ENCODE data around the gene RAD51B.

Gene RAD51B

GRCh38 chr14:68546839-68547238 is 727.3 kb downstream of the RAD51B start:
- Histone ChIP-seq H3K36me3 (ENCODE audit: control insufficient read depth in 2 of 2, insufficient read depth in 1 of 2, low read length in 2 of 2) (no peaks in the 10 kb centered on the region), H3K4me1 (ENCODE audit: control insufficient read depth, insufficient read depth, low read length) (peaks cover 15% of the 10 kb centered on the region), H3K4me3 (ENCODE audit: low read depth, low read length) (no peak overlapping the region), H3K9me3 (ENCODE audit: control insufficient read depth, insufficient read depth, low read depth, low read length) (no peaks in the 10 kb centered on the region), H3K27ac (ENCODE audit: extremely low read depth, low read depth, low read length) (no peak overlapping the region)
- no peak for TF ChIP-seq ZNF354C (tag by site-specific recombination; IDR thresholded peaks at IDR 0.05; ENCODE audit: borderline replicate concordance, low read depth)
- no peak for TF ChIP-seq PATZ1 (tag by site-specific recombination; IDR thresholded peaks at IDR 0.05)
- TF ChIP-seq ZSCAN23 (tag by site-specific recombination; IDR thresholded peaks at IDR 0.05), result no peak
- no peak for TF ChIP-seq ZNF274 (IDR thresholded peaks at IDR 0.05; ENCODE audit: low read length)
- no peak for TF ChIP-seq ZNF274 (tag by site-specific recombination; IDR thresholded peaks at IDR 0.05; ENCODE audit: borderline replicate concordance)
- no peak for TF ChIP-seq ZBTB48 (tag by site-specific recombination; IDR thresholded peaks at IDR 0.05)
- TF ChIP-seq HOXD13 (CRISPR knock-in tag; IDR thresholded peaks at IDR 0.05; ENCODE audit: borderline replicate concordance), result no peak
- TF ChIP-seq ZNF677 (tag by site-specific recombination; IDR thresholded peaks at IDR 0.05), result no peak
- no peak for TF ChIP-seq ZNF341 (tag by site-specific recombination; IDR thresholded peaks at IDR 0.05; ENCODE audit: low read depth)
- no peak for TF ChIP-seq MYNN (tag by site-specific recombination; IDR thresholded peaks at IDR 0.05; ENCODE audit: borderline replicate concordance)
- TF ChIP-seq ZNF10 (tag by site-specific recombination; IDR thresholded peaks at IDR 0.05), result no peak
- no peak for TF ChIP-seq ZNF513 (tag by site-specific recombination; IDR thresholded peaks at IDR 0.05)
- TF ChIP-seq ZNF138 (tag by site-specific recombination; IDR thresholded peaks at IDR 0.05; ENCODE audit: borderline replicate concordance), result no peak
- TF ChIP-seq ZXDB (tag by site-specific recombination; IDR thresholded peaks at IDR 0.05), result no peak
- TF ChIP-seq YY1 (tag by site-specific recombination; IDR thresholded peaks at IDR 0.05), result no peak
- no peak for TF ChIP-seq ZNF362 (tag by site-specific recombination; IDR thresholded peaks at IDR 0.05)
- ChIA-PET CTCF (interaction anchor here (0.5 kb wide), 1 partner anchor 79 kb away, joined by 3 read pairs; no protein-coding TSS in a partner anchor), POLR2A (no interaction called here)

GRCh38 chr14:68547305-68548193 is 728.0 kb downstream of the RAD51B start:
- H3K27ac ChIP-seq (ENCODE audit: extremely low read depth, low read depth, low read length), result peak overlapping the region; percentile 65
- POLR2A ChIA-PET, result no interaction called here
- H3K4me1 ChIP-seq (ENCODE audit: control insufficient read depth, insufficient read depth, low read length), result peaks cover 15% of the 10 kb centered on the region
- no peaks in the 10 kb centered on the region for H3K36me3 ChIP-seq (ENCODE audit: control insufficient read depth in 2 of 2, insufficient read depth in 1 of 2, low read length in 2 of 2)
- CTCF ChIA-PET, result interaction anchor here (0.5 kb wide), 1 partner anchor 80 kb away, joined by 3 read pairs; no protein-coding TSS in a partner anchor
- H3K9me3 ChIP-seq (ENCODE audit: control insufficient read depth, insufficient read depth, low read depth, low read length), result no peaks in the 10 kb centered on the region
- no peak overlapping the region for H3K4me3 ChIP-seq (ENCODE audit: low read depth, low read length)
- no peak for TF ChIP-seq PRDM2 (tag by site-specific recombination; IDR thresholded peaks at IDR 0.05; ENCODE audit: borderline replicate concordance)
- TF ChIP-seq KLF16 (tag by site-specific recombination; IDR thresholded peaks at IDR 0.05), result no peak
- TF ChIP-seq ZNF621 (tag by site-specific recombination; IDR thresholded peaks at IDR 0.05), result no peak
- TF ChIP-seq KLF10 (tag by site-specific recombination; IDR thresholded peaks at IDR 0.05), result no peak
- TF ChIP-seq ZNF791 (tag by site-specific recombination; IDR thresholded peaks at IDR 0.05), result no peak
- no peak for TF ChIP-seq KLF9 (tag by site-specific recombination; IDR thresholded peaks at IDR 0.05; ENCODE audit: low read depth)
- TF ChIP-seq HOXD13 (CRISPR knock-in tag; IDR thresholded peaks at IDR 0.05; ENCODE audit: borderline replicate concordance), result no peak; the same call in 1 of the 2 replicates
- TF ChIP-seq ZNF513 (tag by site-specific recombination; IDR thresholded peaks at IDR 0.05), result peak; percentile 75

All from HEK293 (cell line).